Activated naive CD4-positive, alpha-beta T cell treated with anti-CD3 and anti-CD28 coated beads for 36 hours (primary cell): ENCODE measurements around the gene RPS15A. TPM values are rescaled to one million over a fixed set of nuclear protein-coding genes. Genes with fewer than 3 reads are reported as not detected.

Experiments
- total RNA-seq, 2 experiments: library from RNA; stranded (reverse); gene quantifications; one replicate each; pipeline ENCODE4 v1.2.3, GENCODE V29; 2021

RPS15A gene
- total RNA-seq, 2 experiments from 2014 or later = 2,432 to 2,476 TPM

Other genes with a start within 250 kb of the RPS15A start
- 10 to 100 TPM; 54.6 to 72.9 TPM for gene NOMO2, start 228.2 kb downstream of the RPS15A start, total RNA-seq
- gene ARL6IP1, start 11.2 kb upstream of the RPS15A start, total RNA-seq = 100 to 1,000 TPM; 114 to 123 TPM
- gene SMG1, start 136.1 kb upstream of the RPS15A start, total RNA-seq = 100 to 1,000 TPM in 1 of 2 experiments, 10 to 100 TPM in 1; 96.7 to 106 TPM
- not detected for gene TMC7, start 193.6 kb upstream of the RPS15A start, total RNA-seq